ENCODE measurements around the gene FOXN3.

- TF ChIP-seq, protein P1, sequence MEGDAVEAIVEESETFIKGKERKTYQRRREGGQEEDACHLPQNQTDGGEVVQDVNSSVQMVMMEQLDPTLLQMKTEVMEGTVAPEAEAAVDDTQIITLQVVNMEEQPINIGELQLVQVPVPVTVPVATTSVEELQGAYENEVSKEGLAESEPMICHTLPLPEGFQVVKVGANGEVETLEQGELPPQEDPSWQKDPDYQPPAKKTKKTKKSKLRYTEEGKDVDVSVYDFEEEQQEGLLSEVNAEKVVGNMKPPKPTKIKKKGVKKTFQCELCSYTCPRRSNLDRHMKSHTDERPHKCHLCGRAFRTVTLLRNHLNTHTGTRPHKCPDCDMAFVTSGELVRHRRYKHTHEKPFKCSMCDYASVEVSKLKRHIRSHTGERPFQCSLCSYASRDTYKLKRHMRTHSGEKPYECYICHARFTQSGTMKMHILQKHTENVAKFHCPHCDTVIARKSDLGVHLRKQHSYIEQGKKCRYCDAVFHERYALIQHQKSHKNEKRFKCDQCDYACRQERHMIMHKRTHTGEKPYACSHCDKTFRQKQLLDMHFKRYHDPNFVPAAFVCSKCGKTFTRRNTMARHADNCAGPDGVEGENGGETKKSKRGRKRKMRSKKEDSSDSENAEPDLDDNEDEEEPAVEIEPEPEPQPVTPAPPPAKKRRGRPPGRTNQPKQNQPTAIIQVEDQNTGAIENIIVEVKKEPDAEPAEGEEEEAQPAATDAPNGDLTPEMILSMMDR (IDR thresholded peaks at IDR 0.05): no peak
- TF ChIP-seq POLR2A (IDR thresholded peaks at IDR 0.05): no peak
These were observed 175.8 kb downstream of the FOXN3 start for GRCh38 chr14:89241257-89241656.
